ENCODE data around the gene MKKS. TPM values are rescaled to one million over a fixed set of nuclear protein-coding genes. Genes with fewer than 3 reads are reported as not detected.
A peak's percentile ranks its signal among the peaks of the same experiment; 100 is the strongest.

The MKKS gene
- total RNA-seq, 1 experiment from 2014 or later = 19.9 TPM

- 0 out of 2 replicates have a peak, but pooled peaks have one; percentile 63 for TF ChIP-seq SIN3A (IDR thresholded peaks at IDR 0.05; ENCODE audit: low read depth)
- peak; percentile 87; the same call in 1 of the 2 replicates for TF ChIP-seq CBX3 (IDR thresholded peaks at IDR 0.05; ENCODE audit: low read depth)
- TF ChIP-seq EGR1 (IDR thresholded peaks at IDR 0.05; ENCODE audit: low read depth) = peak; percentile 99
- TF ChIP-seq CEBPB (IDR thresholded peaks at IDR 0.05; ENCODE audit: low read depth) = 0 out of 2 replicates have a peak, but pooled peaks have one; percentile 1
- TF ChIP-seq MAX (IDR thresholded peaks at IDR 0.05) = peak; percentile 54; the same call in 1 of the 2 replicates
- no peak for TF ChIP-seq FOSL1 (IDR thresholded peaks at IDR 0.05; ENCODE audit: low read depth)
- TF ChIP-seq JUND (IDR thresholded peaks at IDR 0.05) = peak; percentile 34
These were observed 1.1 kb upstream of the MKKS start, which contains the start of gene SLX4IP (continued) for GRCh38 chr20:10434832-10435812.

- H3K4me2 ChIP-seq (ENCODE audit: low read length) = peak overlapping the region; percentile 68
- intact Hi-C loops (cut with micrococcal nuclease) = loop anchor here (2.0 to 10.0 kb wide), 4 partner anchors 106 to 1110 kb away; partner anchors contain the start of gene JAG1
- ChIA-PET CTCF (interaction anchor here (0.8 to 1.9 kb wide), 5 partner anchors 10 to 817 kb away, joined by 4 to 8 read pairs (median 6); no protein-coding TSS in a partner anchor), POLR2A (interaction anchor here (0.6 to 2.5 kb wide), 17 partner anchors 10 to 1108 kb away, joined by 3 to 11 read pairs (median 4); partner anchors contain the start of gene ANKEF1), RAD21 (ENCODE audit: low non-redundant PET in 1 of 2, low total read pairs in 2 of 2, uncharacterized antibody in 2 of 2, unreplicated experiment in 2 of 2) (interaction anchor here (0.6 to 1.6 kb wide), 4 partner anchors 136 to 1109 kb away, joined by 4 read pairs; no protein-coding TSS in a partner anchor)
- no peaks in the 10 kb centered on the region for H4K20me1 ChIP-seq (ENCODE audit: insufficient read depth)
- H3K4me1 ChIP-seq (ENCODE audit: control insufficient read depth in 1 of 2, insufficient read depth in 2 of 2, low read length in 2 of 2) = peaks cover 5 to 33% of the 10 kb centered on the region in 2 experiments
- DNase-seq (ENCODE audit: low read depth, low spot score) (peak; percentile 99), ATAC-seq (peak; percentile 72)
- no peaks in the 10 kb centered on the region; a peak in 1 of 4 replicates for H3K36me3 ChIP-seq (ENCODE audit: control insufficient read depth in 1 of 2, insufficient read depth in 2 of 2, low read length in 2 of 2)
- peak overlapping the region; percentile 63 to 96 for H3K4me3 ChIP-seq (replicated peaks in 1 of 2; ENCODE audit: low read depth in 1 of 2, low read length in 2 of 2)
- H3K9ac ChIP-seq (ENCODE audit: low read length) = peak overlapping the region; percentile 85
- H3K27me3 ChIP-seq (ENCODE audit: insufficient read depth, low read length) = no peaks in the 10 kb centered on the region
- no peaks in the 10 kb centered on the region for H3K9me2 ChIP-seq (ENCODE audit: insufficient read depth)
- H3K27ac ChIP-seq (ENCODE audit: low read depth, low read length) = peak overlapping the region; percentile 86
- peaks cover 70% of the 10 kb centered on the region for H3K79me2 ChIP-seq (ENCODE audit: insufficient read depth, low read length)
- BruUV-seq (replicated peaks) = no TSS peak
- peak overlapping the region; percentile 81 for H2AFZ ChIP-seq (ENCODE audit: low read depth, low read length, poor library complexity, severe bottlenecking)
- TF ChIP-seq JUND (IDR thresholded peaks at IDR 0.05) = peak; percentile 51
- TF ChIP-seq MAX (IDR thresholded peaks at IDR 0.05) = 0 out of 2 replicates have a peak, but pooled peaks have one; percentile 7
- TF ChIP-seq ZBTB33 (IDR thresholded peaks at IDR 0.05; ENCODE audit: extremely low read depth, insufficient replicate concordance, low read length) = no peak
- no peak for TF ChIP-seq TCF7L2 (IDR thresholded peaks at IDR 0.05; ENCODE audit: borderline replicate concordance, extremely low read depth, insufficient read depth, insufficient read length)
- TF ChIP-seq EZH2phosphoT487 (IDR thresholded peaks at IDR 0.05; ENCODE audit: borderline replicate concordance) = no peak
- peak; percentile 80 for TF ChIP-seq YY1 (IDR thresholded peaks at IDR 0.05; ENCODE audit: extremely low read depth, insufficient replicate concordance, low read depth, low read length)
- TF ChIP-seq EGR1 (IDR thresholded peaks at IDR 0.05; ENCODE audit: low read depth) = no peak
- TF ChIP-seq POLR2A (IDR thresholded peaks at IDR 0.05; ENCODE audit: borderline replicate concordance, extremely low read depth, insufficient read depth, insufficient read length) = peak; percentile 66
- TF ChIP-seq SP1 (IDR thresholded peaks at IDR 0.05; ENCODE audit: low read depth) = peak; percentile 91
- TF ChIP-seq SIN3A (IDR thresholded peaks at IDR 0.05; ENCODE audit: low read depth) = peak; percentile 62; the same call in 1 of the 2 replicates
- TF ChIP-seq POLR2AphosphoS5 (IDR thresholded peaks at IDR 0.05; ENCODE audit: low read depth, low read length) = peak; percentile 95
- H3K9me3 ChIP-seq (ENCODE audit: control insufficient read depth in 1 of 2, insufficient read depth in 1 of 2, low read depth in 1 of 2, low read length in 2 of 2) = no peaks in the 10 kb centered on the region
These were observed 427 bp upstream of the MKKS start for GRCh38 chr20:10434467-10434831.

Data from HCT116 (cell line).